Stimulated activated CD8-positive, alpha-beta memory T cell treated with anti-CD3 and anti-CD28 coated beads, Interleukin-4, amount 100 ng/mL, for 4 hours (primary cell): Measurements from ENCODE around the gene PIK3CD.

ENCODE experiments used
- DNase-seq, 2 donors: peaks; one replicate each; pipeline ENCODE4 v3.0.0-alpha.2; 2020; ENCODE audit warnings: low read depth in 2 of 2, low spot score in 1 of 2

The PIK3CD gene

DNA sequence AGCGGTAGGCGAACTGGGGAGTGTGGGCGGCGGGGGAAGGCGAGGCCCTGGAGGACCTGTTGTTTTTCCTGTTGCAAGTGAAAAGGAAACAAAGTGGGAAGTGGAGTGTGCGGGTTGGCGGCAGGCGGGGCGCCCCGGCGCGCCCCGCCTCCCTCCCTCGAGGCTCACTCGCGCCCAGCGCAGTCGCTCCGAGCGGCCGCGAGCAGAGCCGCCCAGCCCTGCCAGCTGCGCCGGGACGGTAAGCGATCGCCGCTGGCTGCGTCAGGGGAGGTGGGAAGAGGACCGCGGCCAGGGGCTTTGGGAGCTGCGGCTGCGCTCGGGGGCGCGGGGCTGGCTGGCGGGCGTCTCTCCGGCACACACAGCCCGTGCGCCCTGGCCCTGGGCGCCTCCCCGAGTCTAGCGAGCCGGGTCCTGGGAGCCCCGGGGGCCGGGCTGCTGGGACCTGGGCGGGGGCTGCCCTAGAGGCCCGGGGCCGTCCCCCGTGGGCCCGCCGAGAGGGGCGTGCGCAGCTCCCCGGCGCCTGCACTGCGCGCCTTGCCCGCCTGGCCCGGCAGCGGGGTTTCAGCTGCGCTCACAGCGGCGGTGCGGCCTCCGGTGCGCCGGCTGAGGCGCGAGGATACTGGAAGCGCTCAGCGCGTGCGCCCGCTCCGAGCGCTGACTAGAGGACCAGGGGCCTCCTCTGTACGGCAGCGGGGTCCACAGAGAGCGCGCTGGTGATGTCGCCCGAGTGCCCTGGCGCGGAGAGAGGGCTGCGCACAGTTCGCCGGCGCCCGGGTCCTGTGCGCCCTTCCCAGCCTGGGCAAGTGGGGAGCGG lies at the start of gene PIK3CD:
Gene PIK3CD (plus strand): TSS at position 167 of the 814 bp plus-strand sequence. CDS start 58,725 bp downstream, outside the sequence.
- no peak for DNase-seq

DNA sequence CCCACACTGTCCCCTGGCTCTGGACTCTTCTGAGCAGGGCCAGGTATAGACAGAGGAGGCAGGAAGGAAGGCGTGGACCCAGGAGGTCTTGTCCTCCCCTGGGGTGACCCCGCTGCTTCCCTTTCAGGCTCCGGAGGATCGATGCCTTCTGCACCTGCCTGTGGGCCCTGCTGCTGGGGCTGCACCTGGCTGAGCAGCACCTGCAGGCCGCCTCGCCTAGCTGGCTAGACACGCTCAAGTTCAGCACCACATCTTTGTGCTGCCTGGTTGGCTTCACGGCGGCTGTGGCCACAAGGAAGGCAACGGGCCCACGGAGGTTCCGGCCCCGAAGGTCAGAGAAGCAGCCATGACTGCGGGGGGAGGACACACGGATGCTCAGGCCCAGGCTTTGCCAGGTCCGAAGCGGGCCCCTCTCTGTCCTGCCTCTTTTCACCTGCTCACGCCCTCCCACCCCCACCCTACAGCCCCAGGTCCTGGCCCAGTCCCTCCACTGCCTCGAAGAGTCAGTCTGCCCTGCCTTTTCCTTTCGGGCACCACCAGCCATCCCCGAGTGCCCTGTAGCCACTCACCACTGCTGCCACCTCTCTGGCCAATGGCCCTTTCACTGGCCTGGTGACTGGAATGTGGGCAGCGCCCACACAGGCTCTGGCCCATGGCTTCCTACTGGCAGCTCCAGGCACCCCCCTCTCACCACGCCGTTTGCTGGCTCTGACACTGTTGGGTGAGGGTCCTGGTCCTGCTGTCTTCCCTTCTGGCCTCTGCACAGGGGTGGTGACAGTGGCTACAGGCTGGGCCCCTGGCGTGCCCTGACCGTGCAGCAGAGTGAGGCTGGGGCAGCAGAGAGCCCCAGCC lies 49.4 kb upstream of the PIK3CD start:
- DNase-seq: no peak

DNA sequence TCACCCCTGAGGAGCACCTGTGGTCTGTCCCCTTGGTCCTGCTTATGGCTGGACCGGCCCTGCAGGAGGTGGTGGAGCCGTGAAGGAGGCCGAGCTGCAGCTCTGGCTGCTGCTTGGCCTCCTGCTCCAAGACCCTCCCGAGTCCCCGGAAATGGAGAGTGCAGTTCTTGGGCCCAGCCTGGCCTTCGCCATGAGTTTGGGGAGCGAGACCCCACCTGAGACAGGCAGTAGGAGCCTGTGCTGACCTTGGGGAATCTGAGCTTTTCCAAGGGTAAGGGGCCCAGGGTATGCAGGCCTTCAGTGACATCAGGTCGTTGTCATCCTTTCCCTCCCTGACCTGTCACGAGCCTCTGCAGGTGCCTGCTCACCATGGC lies 48.8 kb upstream of the PIK3CD start:
- DNase-seq: no peak

DNA sequence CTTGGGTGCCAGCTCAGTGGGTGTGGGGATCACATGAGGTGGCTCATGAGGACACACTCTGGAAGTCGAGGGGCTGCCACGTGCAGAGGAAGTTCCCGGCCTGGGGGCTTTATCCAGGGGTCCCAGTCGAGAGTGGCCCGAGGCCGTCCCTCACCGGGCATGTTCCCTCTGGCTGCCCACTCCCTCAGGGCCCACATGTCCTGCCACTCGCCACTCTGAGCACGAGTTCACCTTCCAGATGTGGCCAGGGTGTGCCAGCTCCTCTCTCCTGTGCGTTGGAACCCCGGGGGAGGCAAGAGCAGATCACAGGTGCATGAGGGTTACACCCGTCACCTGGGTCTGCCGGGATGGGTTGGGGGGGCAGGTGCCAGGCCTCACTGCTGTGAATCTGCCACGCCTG lies 48.2 kb upstream of the PIK3CD start:
- DNase-seq: no peak

DNA sequence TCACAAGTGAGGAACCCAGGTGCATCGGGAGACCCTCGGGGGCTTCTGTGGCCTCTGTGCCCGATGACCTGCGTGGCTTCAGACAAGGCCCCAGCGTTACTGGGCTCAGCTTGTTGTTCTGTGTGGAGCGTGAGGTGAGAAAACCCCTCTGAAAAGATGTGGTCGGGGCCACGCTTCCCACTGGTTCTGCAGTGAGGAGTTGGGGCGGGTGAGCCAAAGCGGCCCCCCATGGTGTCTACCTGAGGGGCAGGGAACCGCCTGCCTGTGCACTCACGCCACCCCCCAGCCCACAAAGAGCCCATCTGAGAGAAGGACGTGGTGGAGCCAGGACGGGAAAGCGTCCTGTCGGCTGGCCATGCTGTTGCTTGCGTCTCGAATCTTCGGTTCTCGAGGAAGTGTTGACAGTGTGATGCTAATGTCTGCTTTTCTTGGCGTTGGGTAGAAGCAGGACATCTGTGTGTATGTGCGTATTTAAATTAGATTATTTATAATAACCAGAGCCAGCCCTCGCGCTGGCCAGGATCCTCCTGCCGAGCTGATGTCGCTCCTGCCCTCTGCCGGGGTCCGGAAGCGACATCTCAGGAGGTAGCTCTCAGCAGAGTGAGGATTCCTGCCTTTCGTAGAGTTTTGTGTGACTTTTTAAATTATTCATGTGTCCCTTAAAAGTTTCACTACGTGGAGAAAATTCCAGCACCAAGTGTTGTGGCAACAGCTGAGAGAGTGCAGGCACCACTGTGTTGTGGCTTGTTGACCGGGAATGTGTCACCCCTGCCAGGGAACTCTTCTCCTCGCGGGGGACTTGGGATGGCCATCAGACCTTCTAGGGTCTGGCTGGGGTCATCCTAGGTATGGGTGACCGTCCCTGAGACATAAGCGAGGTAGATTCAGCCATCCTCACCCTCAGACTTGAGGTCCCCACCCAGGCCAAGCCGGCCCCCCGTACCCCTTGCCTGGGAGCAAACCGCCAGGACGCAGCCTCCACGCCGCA lies 47.5 kb upstream of the PIK3CD start:
- DNase-seq: no peak

DNA sequence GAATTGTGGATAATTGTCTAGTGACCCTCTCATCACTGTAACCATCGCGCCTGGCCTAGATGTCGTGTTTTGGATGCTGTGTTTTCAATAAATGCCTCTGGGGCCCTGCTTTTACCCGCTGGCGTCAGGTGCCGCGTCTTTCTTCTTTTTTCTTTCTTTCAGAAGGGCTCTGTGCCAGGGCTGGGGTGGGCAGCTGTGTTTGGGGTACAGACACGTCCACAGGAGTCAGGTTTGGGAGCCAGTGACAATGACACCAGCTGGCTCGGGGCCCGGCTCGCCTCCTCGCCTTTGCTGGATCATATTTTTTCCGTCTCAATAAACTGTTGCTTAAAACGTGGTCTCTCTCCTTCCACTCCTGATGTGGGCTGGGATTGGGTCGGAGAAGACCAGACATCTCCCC lies 46.7 kb upstream of the PIK3CD start:
- no peak for DNase-seq

DNA sequence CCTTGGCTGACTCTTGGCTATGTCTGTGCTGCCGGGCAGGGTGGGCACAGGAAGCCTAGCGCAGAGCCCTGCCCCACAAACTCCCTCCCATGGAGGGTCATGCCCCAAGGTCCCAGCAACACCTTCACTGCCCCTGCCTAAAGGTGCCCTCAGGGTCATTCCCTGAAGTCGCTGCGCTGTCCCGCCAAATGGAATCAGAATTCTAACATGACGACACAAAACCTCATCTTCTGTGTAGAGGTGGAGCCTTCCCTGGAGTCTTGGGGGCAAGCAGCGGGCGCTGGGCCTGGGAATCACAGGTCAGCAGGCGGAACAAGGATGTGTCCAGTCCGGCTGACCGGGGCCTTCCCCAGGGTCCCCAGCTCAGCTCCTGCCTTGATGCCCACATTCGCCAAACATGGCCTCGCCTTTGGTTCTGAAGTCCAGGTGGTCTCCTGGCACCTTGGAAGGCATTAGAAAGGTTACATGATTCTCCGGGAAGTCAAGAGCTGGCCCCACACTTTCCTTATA lies 45.5 kb upstream of the PIK3CD start:
- DNase-seq: no peak

DNA sequence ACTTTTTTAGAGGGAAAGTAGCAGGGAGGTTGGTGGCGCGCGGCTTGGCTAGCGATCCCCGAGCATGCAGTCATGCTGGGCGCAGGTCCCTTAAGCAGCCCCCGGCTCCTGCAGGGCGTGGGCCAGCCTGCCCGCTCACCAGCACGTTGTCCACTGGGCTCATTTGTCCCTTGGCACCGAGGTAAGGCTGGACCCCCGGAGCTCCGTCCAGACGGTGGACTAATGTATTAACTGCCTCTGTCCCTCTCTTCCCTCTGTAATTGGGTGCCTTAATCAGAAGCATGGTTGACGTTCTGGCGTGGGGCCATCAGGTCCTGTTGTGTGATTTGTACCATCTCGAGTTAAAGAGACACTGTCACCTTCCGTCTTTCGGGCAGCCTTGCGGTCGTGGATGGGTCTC lies 45.1 kb upstream of the PIK3CD start:
- no peak for DNase-seq

DNA sequence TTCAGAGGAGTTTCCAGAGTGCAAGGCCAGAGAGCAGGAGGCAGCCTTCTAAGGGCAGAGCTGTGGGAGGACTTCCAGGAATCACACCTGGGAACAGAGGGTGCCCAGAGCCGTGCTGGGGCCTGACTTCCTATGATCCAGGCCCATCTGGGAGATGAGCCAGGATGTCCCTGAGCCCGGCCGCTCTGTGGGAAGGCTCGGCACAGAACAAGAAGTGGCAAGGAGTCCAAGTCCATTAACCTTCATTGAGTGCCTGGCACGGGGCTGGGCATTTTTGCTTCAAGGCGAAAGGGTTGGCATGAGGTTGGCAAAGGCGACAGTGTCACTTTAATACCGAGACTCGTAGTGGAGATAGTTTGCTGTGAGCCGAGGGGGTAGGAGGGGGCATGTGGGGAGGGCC lies 44.6 kb upstream of the PIK3CD start:
- no peak for DNase-seq

DNA sequence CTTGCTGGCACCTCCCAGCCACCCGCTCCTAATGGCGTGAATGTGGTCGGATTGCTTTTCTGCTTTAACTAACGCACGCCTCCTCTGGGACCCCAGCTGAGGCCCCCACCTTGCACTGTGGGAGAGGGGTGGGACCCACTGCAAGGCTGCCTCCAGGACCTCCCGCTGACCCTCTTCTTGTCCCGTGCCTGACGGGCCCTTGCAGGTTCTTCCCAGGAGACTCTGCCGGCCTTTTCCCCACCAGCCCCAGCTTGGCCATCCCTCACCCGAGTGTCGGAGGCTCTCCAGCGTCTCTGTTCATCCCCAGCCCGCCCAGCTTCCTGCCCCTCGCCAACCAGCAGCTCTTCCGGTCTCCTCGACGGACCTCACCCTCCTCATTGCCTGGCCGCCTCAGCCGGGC lies 44.2 kb upstream of the PIK3CD start:
- DNase-seq: no peak

DNA sequence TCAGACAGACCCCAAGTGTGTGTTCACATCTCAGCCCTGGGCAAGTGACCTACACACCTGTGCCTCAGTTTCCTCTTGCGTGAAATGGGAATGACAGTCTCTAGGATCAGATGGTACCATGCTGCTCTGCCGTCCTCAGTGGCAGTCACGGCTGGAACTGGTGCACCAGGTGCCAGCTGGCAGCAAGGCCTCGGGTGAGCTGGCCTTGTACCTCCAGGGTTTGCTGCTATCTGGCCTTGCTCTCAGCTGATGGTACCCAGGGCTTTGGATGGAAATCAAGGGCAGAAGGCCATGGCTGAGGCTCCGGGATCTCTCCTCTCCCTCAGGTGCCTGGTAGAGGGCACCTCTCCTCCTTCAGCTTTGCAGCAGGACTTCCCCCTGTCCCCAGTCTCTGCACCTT lies 41.5 kb upstream of the PIK3CD start:
- DNase-seq: no peak

DNA sequence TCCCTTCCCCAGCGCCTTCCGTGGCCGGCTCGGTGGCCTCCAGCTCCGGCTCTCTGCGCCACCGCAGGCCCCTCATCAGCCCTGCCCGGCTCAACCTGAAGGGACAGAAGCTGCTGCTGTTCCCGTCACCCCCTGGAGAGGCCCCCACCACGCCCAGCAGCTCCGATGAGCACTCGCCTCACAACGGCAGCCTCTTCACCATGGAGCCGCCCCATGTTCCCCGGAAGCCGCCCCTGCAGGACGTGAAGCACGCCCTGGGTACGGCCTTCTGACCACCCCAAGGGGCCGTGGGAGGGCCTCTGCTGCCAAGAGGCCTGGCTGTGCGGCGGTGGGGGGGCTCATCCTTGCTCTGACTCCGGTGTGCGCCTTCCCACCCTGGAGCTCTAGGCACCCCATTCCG lies 41.0 kb upstream of the PIK3CD start:
- DNase-seq: no peak

DNA sequence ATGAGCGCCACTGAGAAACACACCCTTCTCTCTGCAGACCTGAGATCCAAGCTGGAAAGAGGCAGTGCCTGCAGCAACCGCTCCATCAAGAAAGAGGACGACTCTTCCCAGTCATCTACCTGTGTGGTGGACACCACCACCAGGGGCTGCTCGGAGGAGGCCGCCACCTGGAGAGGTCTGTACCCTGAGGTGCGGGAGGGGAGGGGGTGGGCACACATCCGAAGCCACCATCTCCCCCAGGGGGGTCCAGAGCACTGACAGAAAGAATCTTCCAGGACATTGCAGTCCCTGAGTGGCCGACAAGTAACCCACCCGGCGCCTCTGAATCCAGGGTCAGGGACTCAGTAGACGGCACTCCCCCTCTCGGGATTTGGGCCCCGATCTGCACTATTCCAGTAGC lies 39.8 kb upstream of the PIK3CD start:
- DNase-seq: no peak

DNA sequence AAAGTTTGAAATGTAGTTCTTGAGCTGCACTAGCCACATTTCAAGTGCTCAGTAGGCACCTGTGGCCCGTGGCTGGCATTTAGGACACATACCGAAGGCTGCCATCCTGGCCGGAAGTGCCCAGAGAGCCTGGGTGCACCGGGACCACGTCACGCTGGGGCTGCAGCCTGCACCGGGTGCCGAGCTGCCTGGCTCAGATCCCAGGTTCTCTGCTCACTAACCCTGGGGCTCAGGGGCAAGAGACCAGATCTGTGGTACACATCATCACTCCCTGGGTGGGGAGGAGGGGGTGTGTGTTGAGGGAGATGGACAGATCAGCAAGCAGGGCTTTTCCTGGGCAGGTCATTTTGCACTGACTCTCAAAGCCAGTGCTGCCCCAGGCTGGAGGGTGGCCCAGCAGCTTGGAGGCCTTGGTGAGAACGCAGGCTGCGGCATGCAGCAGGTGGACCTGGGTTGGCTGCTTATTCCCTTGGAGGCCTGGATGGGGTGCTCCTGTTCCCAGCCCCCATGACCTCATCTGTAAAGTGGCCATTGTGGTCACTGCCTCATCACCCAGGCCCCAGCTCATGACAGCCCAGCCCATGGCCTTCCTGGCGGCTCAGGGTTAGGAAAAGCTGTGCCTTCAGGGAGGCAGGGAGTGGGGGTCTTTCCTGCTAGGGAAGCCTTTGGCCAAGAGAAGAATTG lies 39.2 kb upstream of the PIK3CD start:
- no peak for DNase-seq

DNA sequence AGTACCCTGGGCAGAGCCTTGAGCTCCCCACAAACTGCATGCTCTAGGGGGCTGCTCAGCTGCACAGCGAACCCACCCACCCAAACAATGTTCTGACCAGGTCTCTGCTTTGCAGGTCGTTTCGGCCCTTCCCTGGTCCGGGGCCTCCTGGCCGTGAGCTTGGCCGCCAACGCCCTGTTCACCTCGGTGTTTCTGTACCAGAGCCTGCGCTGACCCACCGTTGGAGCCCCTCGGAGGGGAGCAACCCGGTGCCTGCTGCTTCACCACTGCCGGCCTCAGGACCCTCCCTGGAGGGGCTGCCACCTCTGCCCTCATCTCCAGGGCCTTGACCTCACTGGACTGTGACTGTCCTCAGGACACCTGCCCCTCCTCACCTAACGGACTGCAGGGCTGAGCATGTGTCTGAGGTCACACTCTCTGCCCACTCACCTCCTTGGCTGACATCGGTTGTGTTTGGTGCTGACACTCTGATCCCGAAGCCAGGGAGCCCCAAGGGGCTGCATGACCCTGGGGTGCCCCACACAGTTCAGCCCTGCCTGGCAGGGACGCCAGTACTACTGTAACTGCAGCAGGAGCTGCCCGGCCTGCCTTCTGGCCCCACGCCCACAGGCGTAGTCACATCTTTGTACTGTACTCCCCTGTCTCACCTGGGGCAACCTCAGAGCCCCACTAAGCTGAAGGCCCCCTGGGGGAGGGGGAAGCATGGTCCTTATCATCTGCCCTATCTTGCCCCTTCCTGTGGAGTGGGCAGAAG lies 38.5 kb upstream of the PIK3CD start:
- no peak for DNase-seq

DNA sequence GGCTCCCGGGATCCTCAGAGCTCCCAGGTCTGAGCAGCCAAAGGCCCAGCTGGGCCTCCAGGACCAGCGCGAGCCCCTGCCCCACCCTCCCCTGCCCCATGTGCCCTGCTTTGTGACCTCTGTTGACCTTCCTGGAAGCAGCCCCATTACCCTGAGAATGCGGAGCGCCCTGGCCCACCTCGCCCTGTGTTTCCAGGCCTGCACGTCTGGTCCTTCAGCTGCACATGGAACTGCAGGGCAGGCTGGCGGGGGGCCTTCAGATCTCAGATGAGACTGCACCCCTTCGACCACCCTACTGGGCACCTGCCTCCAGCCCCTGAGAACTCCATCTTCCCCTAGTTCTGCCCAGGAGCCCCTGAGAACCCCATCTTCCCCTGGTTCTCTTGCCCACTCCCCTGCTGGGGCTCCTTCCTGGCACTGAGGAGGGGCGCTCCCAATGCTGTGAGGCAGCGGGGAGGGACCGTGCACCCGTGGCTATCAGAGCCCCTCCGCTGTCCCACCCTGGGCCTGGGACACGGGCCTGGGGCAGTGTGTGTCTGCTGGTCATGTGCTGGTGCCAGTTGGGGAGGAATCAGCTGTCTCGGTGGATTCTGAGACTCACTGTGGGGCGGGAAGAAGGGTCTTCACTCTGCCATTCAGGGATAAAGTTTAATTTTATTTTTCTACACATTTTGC lies 37.8 kb upstream of the PIK3CD start:
- DNase-seq: no peak

DNA sequence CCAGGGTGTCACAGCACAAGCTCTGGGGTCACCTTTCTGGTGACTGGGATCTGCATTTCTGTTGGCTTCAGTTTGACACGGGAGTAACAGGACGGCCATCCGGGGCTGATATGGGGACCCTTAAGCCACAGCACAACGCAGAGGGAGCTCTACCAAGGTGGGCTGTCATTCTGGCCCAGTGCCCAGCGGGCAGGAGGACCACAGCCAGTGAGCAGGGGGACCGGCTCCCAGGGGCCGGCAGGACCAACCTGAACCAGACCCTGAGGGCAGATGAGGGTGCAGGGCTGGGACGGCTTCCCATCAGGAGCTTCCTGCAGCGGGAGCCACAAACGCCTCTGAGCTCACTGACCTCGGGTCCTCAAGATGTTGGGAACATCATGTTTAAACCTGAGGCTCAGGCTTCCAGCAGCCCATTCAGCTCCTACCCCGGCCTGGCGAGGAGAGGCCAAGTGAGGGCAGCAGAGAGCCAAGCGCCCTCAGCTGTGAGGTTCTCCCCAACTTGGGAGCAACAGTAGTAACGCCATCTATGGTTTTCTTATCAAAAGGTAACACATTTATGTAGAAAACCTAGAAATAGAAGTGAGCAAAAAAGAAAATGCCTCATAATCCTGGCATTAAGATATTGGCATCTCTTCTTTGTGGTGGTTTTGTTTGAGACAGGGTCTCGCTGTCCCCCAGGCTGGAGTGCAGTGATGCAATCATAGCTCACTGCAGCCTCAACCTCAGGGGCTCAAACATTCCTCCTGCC lies 36.0 kb upstream of the PIK3CD start:
- DNase-seq: peak; percentile 14 to 31

DNA sequence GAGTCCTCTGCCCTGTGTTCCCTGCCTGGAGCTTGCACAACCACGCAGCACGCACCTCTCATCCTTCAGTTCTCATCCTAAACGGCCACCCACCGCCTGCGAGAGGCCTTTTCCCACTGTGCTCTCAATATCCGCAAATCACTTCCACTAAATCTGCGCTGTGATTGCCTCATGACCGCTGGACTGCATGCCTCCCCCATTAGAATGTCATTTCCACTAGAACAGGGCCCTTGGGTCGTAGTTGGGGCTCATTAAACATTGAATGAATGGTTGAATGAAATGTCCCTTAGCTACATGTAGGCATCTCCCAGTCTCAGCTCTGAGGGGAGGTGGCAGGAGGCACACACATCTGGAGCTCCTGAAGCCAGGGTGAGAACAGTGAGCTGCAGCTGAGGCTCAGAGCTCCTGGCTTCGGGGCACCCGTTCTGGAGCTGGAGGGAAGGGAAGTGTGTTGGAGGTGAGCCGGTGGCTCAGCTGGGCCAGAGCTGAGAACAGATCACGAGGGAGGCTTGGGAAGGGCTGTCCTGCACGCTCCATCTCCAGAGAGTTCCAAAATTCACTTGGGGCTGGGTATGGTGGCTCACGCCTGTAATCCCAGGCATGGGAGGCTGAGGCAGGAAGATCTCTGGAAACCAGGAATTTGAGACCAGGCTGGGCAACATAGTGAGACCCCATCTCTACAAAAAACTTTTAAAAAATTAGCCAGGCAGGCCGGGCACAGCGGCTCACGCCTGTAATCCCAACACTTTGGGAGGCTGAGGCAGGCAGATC lies 32.4 kb upstream of the PIK3CD start:
- no peak for DNase-seq
